Calu3 (cell line): Measurements from ENCODE around the gene CHL1. TPM values are rescaled to one million over a fixed set of nuclear protein-coding genes. Genes with fewer than 3 reads are reported as not detected.

Source experiments
- BruUV-seq: library from RNA; stranded (reverse); fragments of 400-500 nt; replicated peaks from 2 replicates; lab custom pipeline; 2021; lab: Mats Ljungman, UMichigan
- CTCF ChIA-PET: fragments of 300-600 bp; sonication (Branson Sonifier 250); formaldehyde crosslinking; loops from one replicate; lab custom pipeline; 2022; ENCODE audit warnings: antibody characterized with exemption; lab: Charles Lee
- DNase-seq: peaks from one replicate; pipeline ENCODE4 v3.0.0; 2022
- H3K27ac Mint-ChIP-seq: one replicate; pipeline ENCODE4 v1.8.0; 2022; ENCODE audit warnings: mixed read lengths; ENCODE audit not compliant: unreplicated experiment
- H3K27me3 Mint-ChIP-seq: one replicate; pipeline ENCODE4 v1.8.0; 2022; ENCODE audit warnings: mixed read lengths; ENCODE audit not compliant: unreplicated experiment
- H3K36me3 Mint-ChIP-seq: one replicate; pipeline ENCODE4 v1.8.0; 2022; ENCODE audit warnings: mild to moderate bottlenecking, moderate library complexity, mixed read lengths; ENCODE audit not compliant: insufficient read depth, unreplicated experiment
- H3K4me1 Mint-ChIP-seq: one replicate; pipeline ENCODE4 v1.8.0; 2022; ENCODE audit warnings: mild to moderate bottlenecking, low read depth, mixed read lengths; ENCODE audit not compliant: unreplicated experiment
- H3K4me3 Mint-ChIP-seq: one replicate; pipeline ENCODE4 v1.8.0; 2022; ENCODE audit warnings: mild to moderate bottlenecking, low read depth, moderate library complexity, mixed read lengths; ENCODE audit not compliant: unreplicated experiment
- H3K9me3 Mint-ChIP-seq: one replicate; pipeline ENCODE4 v1.8.0; 2022; ENCODE audit warnings: low read depth, mixed read lengths; ENCODE audit not compliant: unreplicated experiment
- intact Hi-C: fragments of 100-400 bp; cut with micrococcal nuclease; formaldehyde crosslinking; loops from one replicate; pipeline ENCODE4 v1.10.0; 2022; ENCODE audit not compliant: unreplicated experiment
- total RNA-seq: library from RNA; stranded (reverse); gene quantifications from 2 replicates; pipeline ENCODE4 v1.2.3, GENCODE V29; 2022
- TF ChIP-seq, protein P1 (sequence below): fragments of 200-600 bp; IDR thresholded peaks from one replicate; pipeline ENCODE4 v1.8.0; 2022; ENCODE audit warnings: antibody characterized with exemption; ENCODE audit not compliant: unreplicated experiment

Gene CHL1
- total RNA-seq, 1 experiment from 2014 or later: 0.73 TPM

GRCh38 chr3:279325-279724, 82.8 kb downstream of the CHL1 start:
- CTCF ChIA-PET: interaction anchor here (1.5 kb wide), 1 partner anchor 11 kb away, joined by 5 read pairs; no protein-coding TSS in a partner anchor
- Mint-ChIP-seq H3K4me3 (no peak overlapping the region), H3K4me1 (peaks cover 32% of the 10 kb centered on the region), H3K36me3 (no peaks in the 10 kb centered on the region), H3K27ac (no peak overlapping the region), H3K27me3 (no peaks in the 10 kb centered on the region), H3K9me3 (no peaks in the 10 kb centered on the region)
- TF ChIP-seq, protein P1, sequence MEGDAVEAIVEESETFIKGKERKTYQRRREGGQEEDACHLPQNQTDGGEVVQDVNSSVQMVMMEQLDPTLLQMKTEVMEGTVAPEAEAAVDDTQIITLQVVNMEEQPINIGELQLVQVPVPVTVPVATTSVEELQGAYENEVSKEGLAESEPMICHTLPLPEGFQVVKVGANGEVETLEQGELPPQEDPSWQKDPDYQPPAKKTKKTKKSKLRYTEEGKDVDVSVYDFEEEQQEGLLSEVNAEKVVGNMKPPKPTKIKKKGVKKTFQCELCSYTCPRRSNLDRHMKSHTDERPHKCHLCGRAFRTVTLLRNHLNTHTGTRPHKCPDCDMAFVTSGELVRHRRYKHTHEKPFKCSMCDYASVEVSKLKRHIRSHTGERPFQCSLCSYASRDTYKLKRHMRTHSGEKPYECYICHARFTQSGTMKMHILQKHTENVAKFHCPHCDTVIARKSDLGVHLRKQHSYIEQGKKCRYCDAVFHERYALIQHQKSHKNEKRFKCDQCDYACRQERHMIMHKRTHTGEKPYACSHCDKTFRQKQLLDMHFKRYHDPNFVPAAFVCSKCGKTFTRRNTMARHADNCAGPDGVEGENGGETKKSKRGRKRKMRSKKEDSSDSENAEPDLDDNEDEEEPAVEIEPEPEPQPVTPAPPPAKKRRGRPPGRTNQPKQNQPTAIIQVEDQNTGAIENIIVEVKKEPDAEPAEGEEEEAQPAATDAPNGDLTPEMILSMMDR: no peak
- intact Hi-C loops: loop anchor here (5.0 kb wide), 1 partner anchor 73 kb away; no protein-coding TSS in a partner anchor
- BruUV-seq: no TSS peak
- no peak for DNase-seq

DNA sequence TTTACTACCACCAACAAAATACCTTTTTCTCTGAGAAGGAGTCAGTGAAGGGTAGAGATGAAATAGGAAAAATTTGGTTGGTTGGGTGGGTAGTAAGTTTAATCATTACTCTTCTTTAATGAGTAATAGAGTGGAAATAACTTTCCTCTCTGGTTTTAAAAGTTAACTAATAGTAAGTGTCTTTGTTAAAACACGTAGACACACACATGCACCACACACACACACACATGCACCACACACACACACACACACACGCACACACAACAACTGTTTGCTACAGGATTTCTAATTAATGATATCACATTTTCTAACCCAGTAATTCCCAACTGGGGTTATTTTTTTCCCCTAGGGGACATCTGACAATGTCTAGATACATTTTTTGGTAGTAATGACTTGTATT, 84.1 kb downstream of the CHL1 start:
- TF ChIP-seq, protein P1: no peak
- H3K4me3 Mint-ChIP-seq: peak overlapping the region; percentile 17
- no peaks in the 10 kb centered on the region for H3K36me3 Mint-ChIP-seq
- no TSS peak for BruUV-seq
- CTCF ChIA-PET: no interaction called here
- H3K27ac Mint-ChIP-seq: peak overlapping the region; percentile 71
- no peaks in the 10 kb centered on the region for H3K9me3 Mint-ChIP-seq
- intact Hi-C loops: no loop called here
- H3K4me1 Mint-ChIP-seq: peaks cover 39% of the 10 kb centered on the region
- no peaks in the 10 kb centered on the region for H3K27me3 Mint-ChIP-seq
- no peak for DNase-seq

GRCh38 chr3:284322-284721, 87.8 kb downstream of the CHL1 start:
- H3K4me3 Mint-ChIP-seq: no peak overlapping the region
- CTCF ChIA-PET: no interaction called here
- H3K27me3 Mint-ChIP-seq: no peaks in the 10 kb centered on the region
- no TSS peak for BruUV-seq
- H3K27ac Mint-ChIP-seq: no peak overlapping the region
- H3K4me1 Mint-ChIP-seq: peaks cover 28% of the 10 kb centered on the region
- no peak for DNase-seq
- TF ChIP-seq, protein P1: no peak
- intact Hi-C loops: no loop called here
- H3K9me3 Mint-ChIP-seq: no peaks in the 10 kb centered on the region
- no peaks in the 10 kb centered on the region for H3K36me3 Mint-ChIP-seq

DNA sequence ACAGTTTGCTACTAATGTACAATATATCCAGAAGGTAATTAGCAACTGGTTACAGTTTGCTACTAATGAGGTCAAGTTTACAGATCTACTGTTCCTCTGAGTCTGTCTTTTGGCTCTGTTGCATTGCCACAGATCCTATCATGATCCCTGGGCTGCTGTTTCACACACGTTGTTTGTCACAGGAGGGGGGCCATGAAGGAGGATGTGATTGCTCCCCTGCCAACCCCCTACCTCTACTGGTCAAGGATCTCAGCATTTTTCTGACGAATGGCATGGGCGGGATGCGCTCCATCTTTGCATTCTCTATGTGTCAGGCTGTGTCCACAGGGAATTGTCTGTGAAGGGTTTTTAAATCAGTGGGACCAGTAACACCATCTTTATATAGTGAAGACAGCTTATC, 91.9 kb downstream of the CHL1 start:
- Mint-ChIP-seq H3K27ac (no peak overlapping the region), H3K9me3 (no peaks in the 10 kb centered on the region), H3K4me3 (no peak overlapping the region), H3K36me3 (no peaks in the 10 kb centered on the region), H3K27me3 (no peaks in the 10 kb centered on the region), H3K4me1 (peaks cover 14% of the 10 kb centered on the region)
- TF ChIP-seq, protein P1: no peak
- no TSS peak for BruUV-seq
- CTCF ChIA-PET: no interaction called here
- no peak for DNase-seq
- intact Hi-C loops: no loop called here
